GM12865 (cell line): ENCODE data around the gene STX7.

Experiments
- DNase-seq: peaks from one replicate; pipeline ENCODE4 v3.0.0; 2010; ENCODE audit warnings: low read depth
- H3K4me3 ChIP-seq: 2 replicates; pipeline ENCODE4 v1.5.1; 2011; ENCODE audit warnings: mild to moderate bottlenecking, low read depth, low read length, control low read depth
- CTCF ChIP-seq: IDR thresholded peaks from 2 replicates; pipeline ENCODE4 v1.5.1; 2011; ENCODE audit warnings: low read length, control low read depth, low read depth, inconsistent platforms; ENCODE audit not compliant: insufficient read depth; ENCODE audit errors: missing control alignments

The STX7 gene

GRCh38 chr6:132423839-132424238, 89.1 kb downstream of the STX7 start:
- H3K4me3 ChIP-seq = no peak overlapping the region
- DNase-seq = no peak
- no peak for TF ChIP-seq CTCF

- DNase-seq = no peak
- no peak for TF ChIP-seq CTCF
- H3K4me3 ChIP-seq = no peak overlapping the region
Measured at GRCh38 chr6:132418235-132418965, 94.5 kb downstream of the STX7 start.

DNA sequence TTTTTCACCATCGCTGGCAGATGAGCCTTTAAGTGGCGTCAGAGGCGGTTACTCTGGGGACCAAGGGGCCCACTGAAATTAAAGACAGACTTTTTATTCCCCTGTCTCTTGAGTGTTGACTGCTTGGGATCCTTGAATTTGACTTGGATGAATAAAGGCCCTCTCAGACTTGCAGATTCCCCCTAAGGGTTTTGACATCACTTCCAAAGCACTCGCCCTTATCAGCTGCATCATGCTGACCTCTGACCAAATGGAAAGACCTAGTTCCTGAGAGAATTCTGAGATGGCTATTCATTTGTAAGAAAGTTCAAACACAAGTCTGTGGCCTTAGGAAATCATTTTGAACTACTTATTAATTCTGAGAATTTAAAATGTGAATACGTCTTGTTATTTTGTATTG, 98.2 kb downstream of the STX7 start:
- no peak for DNase-seq
- TF ChIP-seq CTCF = no peak
- H3K4me3 ChIP-seq = no peak overlapping the region

- DNase-seq = no peak
- H3K4me3 ChIP-seq = no peak overlapping the region
- no peak for TF ChIP-seq CTCF
Measured at GRCh38 chr6:132414322-132414721, 98.6 kb downstream of the STX7 start.

DNA sequence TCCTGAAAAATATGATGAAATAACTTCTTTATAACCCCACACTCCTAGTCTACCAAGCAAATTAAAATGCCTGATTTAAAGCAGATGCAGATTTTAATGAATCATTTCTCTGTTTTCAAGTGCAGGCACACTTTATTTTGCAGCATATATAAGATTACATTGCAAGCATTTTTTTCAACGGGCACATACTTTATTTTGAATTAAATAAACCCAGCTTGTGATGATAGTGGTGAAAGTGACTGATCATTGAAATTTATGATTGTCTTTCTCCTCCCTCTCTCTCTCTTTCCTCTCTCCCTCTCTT, 99.5 kb downstream of the STX7 start:
- DNase-seq = no peak
- no peak for TF ChIP-seq CTCF
- H3K4me3 ChIP-seq = no peak overlapping the region

- H3K4me3 ChIP-seq = no peak overlapping the region
- no peak for DNase-seq
- TF ChIP-seq CTCF = no peak
Measured at GRCh38 chr6:132412656-132413498, 100.0 kb downstream of the STX7 start.
